Activated CD8-positive, alpha-beta T cell treated with anti-CD3 and anti-CD28 coated beads for 36 hours (primary cell): ENCODE measurements around the gene ADARB1. TPM values are rescaled to one million over a fixed set of nuclear protein-coding genes. Genes with fewer than 3 reads are reported as not detected.

Experiments used
- ATAC-seq: fragments of 200-7000 bp; cut with Tn5 transposase; one replicate; pipeline ENCODE4 v1.10.0; 2021; ENCODE audit warnings: mild to moderate bottlenecking, moderate library complexity
- CTCF ChIA-PET: fragments of 350-600 bp; sonication (Branson Sonifier 250); formaldehyde crosslinking; loops from one replicate; lab custom pipeline; 2021; ENCODE audit warnings: antibody characterized with exemption; lab: Charles Lee
- POLR2A ChIA-PET: fragments of 350-600 bp; sonication (Branson Sonifier 250); formaldehyde crosslinking; loops from one replicate; lab custom pipeline; 2021; ENCODE audit warnings: antibody characterized with exemption; lab: Charles Lee
- DNase-seq: peaks from one replicate; pipeline ENCODE4 v3.0.0-alpha.2; 2020
- H3K27ac Mint-ChIP-seq: one replicate; pipeline ENCODE4 v1.8.0; 2021; ENCODE audit warnings: mild to moderate bottlenecking, mixed read lengths
- H3K27me3 Mint-ChIP-seq: one replicate; pipeline ENCODE4 v1.8.0; 2021; ENCODE audit warnings: mixed read lengths
- H3K36me3 Mint-ChIP-seq: one replicate; pipeline ENCODE4 v1.8.0; 2021; ENCODE audit warnings: low read depth, mixed read lengths
- H3K4me1 Mint-ChIP-seq: one replicate; pipeline ENCODE4 v1.8.0; 2021; ENCODE audit warnings: low read depth, mixed read lengths
- H3K4me3 Mint-ChIP-seq: one replicate; pipeline ENCODE4 v1.8.0; 2021; ENCODE audit warnings: mild to moderate bottlenecking, moderate library complexity, mixed read lengths
- H3K9me3 Mint-ChIP-seq: one replicate; pipeline ENCODE4 v1.8.0; 2021; ENCODE audit warnings: mixed read lengths
- CTCF ChIP-seq: fragments of 200-600 bp; IDR thresholded peaks from one replicate; pipeline ENCODE4 v1.8.0; 2022; ENCODE audit warnings: antibody characterized with exemption, mild to moderate bottlenecking
- intact Hi-C: fragments of 100-400 bp; cut with micrococcal nuclease; formaldehyde crosslinking; loops from one replicate; pipeline ENCODE4 v1.10.0; 2022
- total RNA-seq, 2 experiments: library from RNA; stranded (reverse); gene quantifications; one replicate each; pipeline ENCODE4 v1.2.3, GENCODE V29; 2021

ADARB1 gene
- total RNA-seq, 2 experiments from 2014 or later, result 36.2 to 37.1 TPM

DNA sequence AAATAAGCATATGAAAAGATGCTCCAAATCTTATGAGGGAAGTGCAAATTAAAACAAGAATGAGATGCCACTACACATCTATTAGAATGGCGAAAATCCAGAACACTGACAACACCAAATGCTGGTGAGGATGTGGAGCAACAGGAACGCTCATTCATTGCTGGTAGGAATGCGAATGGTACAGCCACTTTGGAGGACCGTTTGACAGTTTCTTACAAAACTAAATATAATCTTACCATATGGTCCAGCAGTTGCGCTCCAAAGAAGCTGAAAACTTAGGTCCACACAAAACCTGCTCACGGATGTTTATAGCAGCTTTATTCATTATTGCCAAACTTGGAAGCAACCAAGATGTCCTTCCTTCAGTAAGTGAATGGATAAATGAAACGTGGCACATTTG lies 163.0 kb downstream of the ADARB1 start:
- H3K9me3 Mint-ChIP-seq, result peaks cover 2% of the 10 kb centered on the region
- no peaks in the 10 kb centered on the region for H3K4me1 Mint-ChIP-seq
- peaks cover 15% of the 10 kb centered on the region for H3K27me3 Mint-ChIP-seq
- no peak for DNase-seq
- ChIA-PET POLR2A (no interaction called here), CTCF (interaction anchor here (1.1 to 1.4 kb wide), 3 partner anchors 9 to 99 kb away, joined by 3 to 4 read pairs (median 3); no protein-coding TSS in a partner anchor)
- H3K36me3 Mint-ChIP-seq, result no peaks in the 10 kb centered on the region
- TF ChIP-seq CTCF, result no peak
- no peak overlapping the region for H3K4me3 Mint-ChIP-seq
- H3K27ac Mint-ChIP-seq, result no peak overlapping the region
- intact Hi-C loops, result no loop called here
- ATAC-seq, result no peak

DNA sequence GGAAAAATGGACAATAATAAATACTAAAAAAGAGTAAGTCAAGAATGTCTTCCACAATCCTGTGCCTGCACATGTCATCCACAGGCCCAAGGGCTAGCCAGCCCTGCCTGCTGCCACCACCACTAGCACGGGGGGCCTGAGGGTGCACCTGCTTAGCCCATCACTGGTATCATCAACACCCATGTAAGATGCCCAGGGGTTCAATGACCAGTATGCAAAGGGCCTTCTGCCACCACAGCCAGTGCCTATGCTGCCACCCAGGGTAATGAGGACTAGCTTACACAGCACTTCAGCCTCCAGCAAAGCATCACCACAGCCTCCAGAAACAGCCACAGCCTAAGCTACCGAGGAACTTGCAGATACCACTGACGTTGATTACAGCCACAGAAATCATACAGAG lies 167.0 kb downstream of the ADARB1 start:
- Mint-ChIP-seq H3K36me3 (peaks cover 3% of the 10 kb centered on the region), H3K4me1 (no peaks in the 10 kb centered on the region), H3K9me3 (peaks cover 7% of the 10 kb centered on the region), H3K27ac (no peak overlapping the region), H3K4me3 (no peak overlapping the region), H3K27me3 (peaks cover 11% of the 10 kb centered on the region)
- intact Hi-C loops, result no loop called here
- CTCF ChIA-PET, result interaction anchor here (0.7 to 1.0 kb wide), 2 partner anchors 104 to 113 kb away, joined by 3 to 4 read pairs; no protein-coding TSS in a partner anchor
- POLR2A ChIA-PET, result no interaction called here
- no peak for TF ChIP-seq CTCF
- DNase-seq (no peak), ATAC-seq (no peak)

GRCh38 chr21:45243603-45244002 lies 169.2 kb downstream of the ADARB1 start:
- DNase-seq, result no peak
- H3K36me3 Mint-ChIP-seq, result peaks cover 3% of the 10 kb centered on the region
- no peak for ATAC-seq
- ChIA-PET POLR2A (no interaction called here), CTCF (no interaction called here)
- no peak overlapping the region for H3K4me3 Mint-ChIP-seq
- intact Hi-C loops, result no loop called here
- H3K4me1 Mint-ChIP-seq, result no peaks in the 10 kb centered on the region
- no peak overlapping the region for H3K27ac Mint-ChIP-seq
- H3K27me3 Mint-ChIP-seq, result no peaks in the 10 kb centered on the region
- H3K9me3 Mint-ChIP-seq, result peaks cover 7% of the 10 kb centered on the region
- no peak for TF ChIP-seq CTCF

DNA sequence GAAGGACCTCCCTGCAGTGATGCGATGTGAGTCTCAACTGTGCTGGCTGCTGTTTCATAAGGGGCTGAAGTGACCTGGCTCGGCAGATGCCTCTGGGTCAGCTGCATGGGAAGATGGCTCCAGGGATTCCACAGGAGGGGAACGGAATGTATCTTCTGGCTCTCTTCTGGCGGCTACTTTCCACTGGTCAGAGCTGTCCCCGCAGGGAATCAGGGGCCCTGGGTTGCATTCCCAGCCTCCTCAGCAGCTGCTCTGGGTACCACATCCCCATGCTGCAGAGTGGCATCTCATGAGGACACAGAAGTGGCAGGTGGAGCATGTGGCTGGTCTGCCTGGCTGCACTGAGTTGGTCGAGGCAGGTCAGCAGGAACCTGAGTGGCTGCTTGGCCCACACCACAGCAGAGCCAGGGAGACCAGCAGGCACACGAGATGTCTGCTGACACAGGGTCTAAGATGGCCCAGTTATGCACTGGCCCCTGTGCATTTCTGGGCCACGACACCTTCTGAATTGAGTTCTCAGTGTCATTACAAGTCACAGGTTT lies 170.5 kb downstream of the ADARB1 start:
- CTCF ChIA-PET, result no interaction called here
- no peak for ATAC-seq
- no peak for DNase-seq

More for the DNA sequence above, 170.5 kb downstream of the ADARB1 start:
- no peak overlapping the region for H3K27ac Mint-ChIP-seq
- POLR2A ChIA-PET, result no interaction called here
- intact Hi-C loops, result no loop called here
- no peaks in the 10 kb centered on the region for H3K4me1 Mint-ChIP-seq
- TF ChIP-seq CTCF, result no peak
- H3K36me3 Mint-ChIP-seq, result peaks cover 3% of the 10 kb centered on the region
- no peak overlapping the region for H3K4me3 Mint-ChIP-seq
- H3K27me3 Mint-ChIP-seq, result no peaks in the 10 kb centered on the region
- H3K9me3 Mint-ChIP-seq, result peaks cover 7% of the 10 kb centered on the region
